Measurements from ENCODE around the gene ERCC3.
"Not testable (repeated sequence)": the region's sequence is repeated elsewhere in the genome, so short reads cannot be mapped to it uniquely, and the experiment has no call there.

Gene ERCC3

DNA sequence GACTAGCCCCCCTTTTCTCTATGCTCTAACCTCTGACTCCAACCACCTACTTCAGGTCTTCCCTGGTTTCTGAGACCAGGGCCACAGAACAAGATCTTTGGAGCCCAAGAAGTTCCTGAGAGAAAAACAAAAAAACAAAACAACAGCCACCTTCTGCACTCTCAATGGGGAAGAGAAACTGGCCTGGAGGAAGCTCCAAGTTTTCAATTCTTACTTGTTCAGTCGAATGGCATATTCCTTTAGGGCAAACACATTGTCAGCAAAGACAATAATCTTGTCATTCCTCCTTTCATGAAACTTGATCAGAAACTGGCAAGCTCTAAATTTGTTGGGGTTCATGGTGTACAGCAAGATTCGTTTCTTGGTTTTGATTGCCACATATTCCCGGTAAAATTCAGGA lies 15.0 kb downstream of the ERCC3 start:
- no peak for DNase-seq

DNA sequence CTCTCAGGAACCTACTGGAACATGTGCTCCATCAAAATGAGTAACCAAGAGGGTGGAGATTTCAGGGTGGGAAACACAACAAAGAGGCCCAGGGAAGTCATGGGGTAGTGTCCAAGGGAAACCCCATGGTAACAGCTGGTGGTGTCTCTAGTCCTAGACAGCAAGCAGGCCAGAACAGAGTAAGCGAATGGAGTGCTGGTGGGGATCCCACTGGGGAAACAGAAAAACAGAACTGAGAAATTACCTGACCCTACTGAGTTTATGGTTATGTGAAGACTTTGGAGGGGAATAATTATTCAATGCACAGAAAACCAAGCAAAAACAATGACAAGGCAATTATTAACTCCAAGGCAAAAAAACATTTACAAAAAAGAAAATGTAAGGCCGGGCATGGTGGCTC lies 16.9 kb downstream of the ERCC3 start:
- DNase-seq = no peak

DNA sequence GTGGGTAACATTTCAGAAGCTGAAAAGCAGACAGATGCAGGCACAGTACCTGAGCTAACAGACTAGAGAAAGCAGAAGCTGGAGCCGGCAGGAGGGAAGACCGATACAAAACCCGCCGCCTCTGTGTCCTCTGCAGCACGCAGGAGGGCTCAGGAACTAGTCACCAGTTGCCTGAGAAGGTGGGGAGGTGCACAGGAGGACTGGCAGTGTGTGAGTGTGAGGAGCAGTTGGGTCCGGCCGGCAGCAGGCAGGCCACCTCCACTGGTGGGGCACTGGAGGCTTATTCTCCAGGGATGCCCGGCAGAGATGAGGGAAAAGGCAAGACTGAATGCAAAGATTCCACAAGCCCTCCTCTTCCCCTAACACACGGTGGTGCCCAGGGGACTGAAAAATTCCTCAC lies 18.2 kb downstream of the ERCC3 start:
- DNase-seq = no peak

DNA sequence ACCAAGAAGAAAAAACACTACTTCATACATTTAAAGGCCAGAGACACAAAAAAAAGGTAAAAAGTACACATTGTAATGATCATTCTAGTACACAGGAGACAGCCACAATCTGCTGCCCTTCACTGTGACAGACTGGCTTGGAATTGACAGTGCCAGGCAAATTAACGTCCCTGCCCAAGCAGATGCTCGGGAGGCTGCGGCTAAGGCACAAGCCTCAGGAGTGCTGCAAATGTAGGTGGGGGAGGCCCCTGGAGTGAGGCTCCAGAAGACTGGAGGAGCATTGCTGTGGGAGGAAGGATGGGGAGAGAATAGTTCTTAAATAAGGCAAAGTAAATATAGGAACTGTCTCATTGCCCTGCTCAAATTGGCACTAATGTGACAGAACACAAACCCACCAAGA lies 18.6 kb downstream of the ERCC3 start:
- no peak for DNase-seq

DNA sequence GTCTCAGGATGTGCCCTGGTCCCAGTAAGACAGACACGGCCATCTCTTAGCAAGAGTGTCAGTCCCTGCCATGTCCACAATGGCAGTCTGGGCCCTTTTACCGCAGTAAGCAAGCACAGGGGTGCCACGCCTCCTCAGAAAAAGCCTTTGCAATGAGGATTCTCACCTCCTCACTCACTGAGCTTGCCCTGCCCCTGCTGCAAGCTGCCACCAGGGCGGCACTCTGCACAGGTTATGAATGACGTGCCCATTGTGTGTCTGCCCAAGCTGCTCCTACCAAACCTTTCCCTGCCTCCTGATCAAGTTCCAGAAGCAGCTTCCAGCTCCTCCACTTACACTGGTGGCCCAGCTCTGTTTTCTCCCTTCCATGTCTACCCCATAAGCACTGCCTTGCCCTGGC lies 23.3 kb downstream of the ERCC3 start:
- DNase-seq = no peak

DNA sequence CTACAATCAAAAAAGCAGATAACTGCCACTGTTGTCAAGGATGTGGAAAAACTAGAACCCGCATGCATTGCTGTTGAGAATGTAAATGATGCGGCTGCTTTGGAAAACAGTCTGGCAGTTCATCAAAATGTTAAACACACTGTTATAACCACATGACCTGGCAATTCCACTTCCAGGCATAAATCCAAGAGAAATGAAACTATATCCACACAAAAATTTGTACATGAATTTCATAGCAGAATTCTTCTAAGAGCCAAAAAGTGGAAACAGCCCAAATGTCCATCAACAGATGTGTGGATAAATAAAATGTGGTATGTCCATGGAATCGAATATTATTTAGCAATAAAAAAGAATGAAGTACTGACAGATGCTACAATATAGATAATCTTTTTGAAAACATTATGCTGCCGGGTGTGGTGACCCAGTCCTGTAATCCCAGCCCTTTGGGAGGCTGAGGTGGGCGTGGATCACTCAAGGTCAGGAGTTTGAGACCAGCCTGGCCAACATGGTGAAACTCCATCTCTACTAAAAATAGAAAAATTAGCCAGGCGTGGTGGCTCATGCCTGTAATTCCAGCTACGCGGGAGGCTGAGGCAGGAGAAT lies 32.0 kb downstream of the ERCC3 start:
- DNase-seq = no peak

DNA sequence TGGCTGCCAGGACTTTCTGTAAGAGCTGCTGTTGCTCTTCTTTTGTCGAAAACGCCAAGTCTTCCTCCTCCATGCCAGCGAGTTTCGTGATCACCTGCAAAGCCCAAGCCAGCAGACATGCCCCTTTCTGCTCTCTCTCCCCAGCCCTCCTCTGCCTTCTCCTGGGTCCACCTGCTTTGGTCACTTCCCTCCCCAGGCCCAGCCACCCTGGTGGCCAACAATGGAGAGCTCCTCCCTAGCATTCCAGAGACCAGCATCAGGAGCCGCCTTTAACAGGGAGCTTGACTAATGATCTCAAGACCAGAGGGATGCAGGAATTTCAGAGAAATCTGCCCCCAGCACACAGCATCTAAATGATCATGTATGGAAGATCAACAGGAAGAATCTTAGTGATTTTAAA lies 34.6 kb downstream of the ERCC3 start:
- DNase-seq = no peak

DNA sequence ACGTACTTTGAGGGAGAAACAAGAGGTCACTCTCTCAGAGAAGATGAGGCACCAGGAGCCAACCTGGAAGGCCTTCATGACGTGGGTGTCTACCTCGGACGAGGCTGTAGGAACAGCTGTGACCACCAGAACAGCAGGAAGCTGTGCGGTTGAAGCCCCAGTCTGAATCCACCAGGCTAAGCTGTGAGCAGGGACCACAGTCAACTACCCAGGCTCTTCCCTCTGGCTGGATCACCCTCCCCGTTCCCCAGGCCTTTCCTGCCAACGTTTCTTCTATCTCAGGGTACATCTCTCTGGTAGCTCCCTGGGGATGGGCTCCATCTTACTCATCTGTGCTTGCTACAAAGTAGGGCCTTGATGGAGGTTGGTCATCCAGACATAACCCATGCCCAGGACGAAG lies 37.1 kb downstream of the ERCC3 start:
- DNase-seq = no peak

DNA sequence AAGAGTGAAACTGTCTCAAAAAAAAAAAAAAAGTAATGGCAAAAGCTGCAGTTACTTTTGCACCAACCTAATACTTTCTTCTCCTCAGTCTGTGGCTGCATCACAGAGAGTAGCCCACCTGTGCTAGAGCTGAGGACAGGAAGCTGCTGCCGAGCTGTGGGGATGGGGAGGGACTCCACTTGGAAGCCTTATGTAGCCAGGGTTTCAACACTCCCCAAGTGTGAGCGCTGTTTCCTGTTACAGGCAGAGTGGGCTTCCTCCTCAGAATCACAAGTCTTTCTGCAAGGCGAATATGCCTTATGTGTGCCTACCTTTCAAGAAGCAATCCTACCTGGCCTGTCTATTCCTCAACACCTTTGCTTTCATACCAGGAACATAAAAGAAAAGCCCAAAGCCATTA lies 37.6 kb downstream of the ERCC3 start:
- DNase-seq = no peak

DNA sequence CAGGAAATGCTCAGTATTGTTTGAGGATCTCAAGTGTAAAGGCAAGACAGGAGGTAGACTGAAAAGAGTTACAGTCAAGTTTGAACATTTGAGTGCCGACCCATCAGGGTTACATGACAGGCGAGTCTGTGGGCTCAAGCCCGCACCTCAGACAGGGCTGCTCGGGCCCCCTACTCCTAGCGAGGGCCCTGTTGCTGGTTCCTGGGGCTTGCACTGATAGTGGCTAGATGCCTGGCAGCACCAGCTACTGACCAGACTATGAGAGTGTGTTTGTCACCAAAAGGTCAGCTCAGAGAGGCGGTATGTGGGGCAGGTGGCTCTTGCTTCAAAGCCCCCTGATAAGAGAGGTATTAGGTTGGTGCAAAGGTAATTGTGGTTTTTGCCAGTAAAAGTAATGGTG lies 38.2 kb downstream of the ERCC3 start:
- DNase-seq = no peak

DNA sequence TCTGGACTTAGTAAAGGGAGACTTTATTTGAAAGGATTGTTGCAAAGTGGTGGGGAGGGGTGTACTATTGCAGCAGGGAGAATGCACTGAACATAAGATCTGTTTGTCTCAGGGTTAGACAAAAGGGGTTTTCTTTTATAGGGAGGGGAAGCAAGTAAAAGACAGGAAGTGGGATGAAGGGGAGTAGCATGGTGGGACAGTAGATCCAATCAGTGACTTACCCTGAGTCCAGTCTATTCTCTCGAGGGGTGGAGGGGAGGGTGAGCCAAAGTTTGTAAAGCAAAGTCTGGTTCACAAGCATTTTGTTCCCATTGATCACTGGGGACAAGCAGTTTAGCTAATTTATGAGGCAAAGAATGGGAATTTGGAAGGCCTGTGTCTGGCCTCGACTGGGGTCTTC lies 38.8 kb downstream of the ERCC3 start:
- no peak for DNase-seq

DNA sequence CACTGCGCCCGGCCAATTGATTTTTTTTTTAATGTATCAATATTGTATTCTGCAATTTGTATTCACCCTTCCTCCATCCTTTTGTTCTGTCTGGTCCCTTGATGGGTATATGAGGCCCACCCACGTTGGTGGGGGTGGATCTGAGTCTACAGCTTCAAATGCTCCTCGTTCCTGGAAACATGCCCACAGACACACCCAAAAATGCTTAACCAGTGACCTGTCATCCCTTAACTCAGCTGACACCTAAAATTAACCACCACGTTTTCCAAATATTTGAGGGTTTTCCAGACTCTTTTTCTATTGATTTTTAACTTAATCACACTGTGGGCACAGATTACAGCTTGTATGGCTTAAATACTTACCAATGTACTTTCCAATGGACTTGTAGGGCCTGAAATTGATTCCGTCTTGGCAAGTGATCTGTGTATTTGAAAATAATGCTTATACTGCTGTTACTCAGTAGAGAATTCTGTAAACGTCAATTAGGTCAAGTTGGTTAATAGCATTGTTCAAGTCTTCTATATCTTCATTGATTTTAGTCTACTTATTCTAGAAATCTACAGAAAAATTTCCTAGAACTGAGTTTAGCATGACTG lies 39.5 kb downstream of the ERCC3 start:
- DNase-seq = no peak

DNA sequence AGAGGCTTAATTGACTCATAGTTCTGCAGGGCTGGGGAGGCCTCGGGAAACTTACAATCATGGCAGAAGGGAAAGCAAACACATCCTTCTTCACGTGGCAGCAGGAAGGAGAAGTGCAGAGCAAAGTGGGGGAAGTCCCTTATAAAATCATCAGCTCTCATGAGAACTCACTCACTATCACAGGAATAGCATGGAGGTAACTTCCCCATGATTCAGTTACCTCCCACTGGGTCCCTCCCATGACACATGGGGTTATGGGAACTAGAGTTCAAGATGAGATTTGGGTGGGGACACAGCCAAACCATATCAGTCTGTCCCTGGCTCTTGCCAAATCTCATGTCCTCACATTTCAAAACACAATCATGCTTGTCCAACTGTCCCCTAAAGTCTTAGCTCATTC lies 52.8 kb downstream of the ERCC3 start:
- DNase-seq = not testable (repeated sequence)

DNA sequence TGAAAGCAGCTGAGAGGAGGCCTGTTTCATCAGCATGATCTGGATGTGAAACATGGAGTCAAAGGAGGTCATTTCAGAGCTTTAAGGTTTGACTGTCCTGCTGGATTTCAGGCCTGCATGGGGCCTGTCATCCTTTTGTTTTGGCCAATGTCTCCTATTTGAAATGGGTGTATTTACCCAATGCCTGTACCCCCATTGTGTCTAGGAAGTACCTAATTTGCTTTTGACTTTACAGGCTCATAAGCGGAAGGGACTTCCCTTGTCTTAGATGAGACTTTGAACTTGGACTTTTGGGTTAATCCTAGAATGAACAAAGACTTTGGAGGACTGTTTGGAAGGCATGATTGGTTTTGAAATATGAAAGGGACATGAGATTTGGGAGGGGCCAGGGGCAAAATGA lies 54.5 kb downstream of the ERCC3 start:
- DNase-seq = no peak

DNA sequence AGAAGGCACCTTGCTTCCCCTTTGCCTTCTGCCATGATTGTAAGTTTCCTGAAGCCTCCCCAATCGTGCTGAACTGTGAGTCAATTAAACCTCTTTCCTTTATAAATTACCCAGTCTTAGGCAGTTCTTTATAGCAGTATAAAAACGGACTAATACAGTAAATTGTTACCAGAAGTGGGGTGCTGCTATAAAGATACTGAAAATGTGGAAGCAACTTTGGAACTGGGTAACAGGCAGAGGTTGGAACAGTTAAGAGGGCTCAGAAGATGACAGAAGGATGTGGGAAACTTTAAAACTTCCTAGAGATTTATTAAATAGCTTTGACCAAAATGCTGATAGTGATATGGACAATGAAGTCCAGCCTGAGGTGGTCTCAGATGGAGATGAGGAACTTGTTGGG lies 56.2 kb downstream of the ERCC3 start:
- not testable (repeated sequence) for DNase-seq

DNA sequence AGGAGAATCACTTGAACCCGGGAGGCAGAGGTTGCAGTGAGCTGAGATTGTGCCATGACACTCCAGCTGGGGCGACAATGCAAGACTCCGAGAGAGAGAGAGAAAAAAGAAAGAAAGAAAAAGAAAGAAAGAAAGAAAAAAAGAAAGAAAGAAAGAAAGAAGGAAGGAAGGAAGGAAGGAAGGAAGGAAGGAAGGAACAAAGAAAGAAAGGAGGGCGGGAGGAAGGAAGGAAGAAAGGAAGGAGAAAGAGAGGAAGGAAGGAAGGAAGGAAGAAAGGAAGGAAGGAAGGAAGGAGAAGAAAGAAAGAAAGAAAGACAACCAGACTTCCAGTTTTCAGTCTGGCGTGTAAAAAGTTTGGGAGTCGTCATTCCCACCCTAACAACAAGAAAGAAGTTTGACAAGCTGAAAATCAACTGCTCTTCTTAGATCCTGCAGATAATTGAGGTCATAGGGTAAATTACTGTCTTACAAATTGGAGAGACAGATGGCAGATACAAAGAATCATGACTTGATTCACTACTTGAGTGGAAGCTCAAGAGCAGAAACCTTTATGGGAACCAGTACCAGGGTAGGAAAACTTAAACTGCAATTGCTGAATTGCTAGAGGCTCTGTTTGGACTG lies 58.8 kb downstream of the ERCC3 start:
- DNase-seq = no peak

DNA sequence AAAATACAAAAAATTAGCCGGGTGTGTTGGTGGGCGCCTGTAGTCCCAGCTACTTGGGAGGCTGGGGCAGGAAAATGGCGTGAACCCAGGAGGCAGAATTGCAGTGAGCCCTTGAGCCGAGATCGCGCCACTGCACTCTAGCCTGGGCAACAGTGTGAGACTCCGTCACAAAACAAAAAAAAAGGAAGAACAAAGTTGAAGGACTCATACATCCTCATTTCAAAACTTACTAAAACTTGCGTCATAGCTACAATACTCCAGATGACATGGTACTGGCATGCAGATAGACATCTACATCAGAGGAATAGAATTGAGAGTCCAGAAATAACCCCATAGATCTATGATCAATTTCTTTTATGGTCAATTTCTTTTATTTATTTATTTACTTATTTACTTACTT lies 60.2 kb downstream of the ERCC3 start:
- no peak for DNase-seq

DNA sequence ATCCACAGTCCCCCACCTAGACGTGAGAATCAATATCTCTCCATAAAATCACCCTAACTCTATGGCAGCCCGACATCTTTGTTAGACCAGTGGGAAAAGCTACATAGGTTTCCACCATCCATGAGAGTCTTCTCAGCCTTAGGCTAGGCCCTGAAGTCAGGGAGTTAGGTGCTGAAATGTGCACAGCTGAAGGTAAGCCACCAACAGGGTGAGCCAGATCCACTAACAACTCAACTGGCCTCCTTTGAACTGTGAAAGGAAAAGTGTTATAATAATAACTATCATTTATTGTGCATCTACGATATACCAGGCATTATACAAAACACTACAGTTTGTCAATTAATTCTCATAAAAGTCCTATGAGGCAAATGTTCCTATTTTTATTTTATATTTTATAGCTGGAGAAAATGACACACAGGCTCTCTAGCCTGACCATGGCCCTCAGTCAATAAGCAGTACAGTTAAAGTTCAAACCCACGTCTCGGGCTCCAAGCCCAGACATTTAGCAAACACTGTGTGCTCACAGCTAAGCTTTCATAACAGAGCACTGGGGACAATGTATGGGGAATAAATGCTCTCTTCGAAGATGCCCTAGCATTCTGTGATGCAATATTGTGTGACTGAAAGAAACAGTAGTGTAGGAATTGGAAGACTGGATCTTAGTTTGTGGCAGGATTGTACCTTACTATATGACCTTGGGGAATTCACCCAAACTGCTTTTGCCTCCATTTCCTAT lies 62.6 kb downstream of the ERCC3 start:
- no peak for DNase-seq

DNA sequence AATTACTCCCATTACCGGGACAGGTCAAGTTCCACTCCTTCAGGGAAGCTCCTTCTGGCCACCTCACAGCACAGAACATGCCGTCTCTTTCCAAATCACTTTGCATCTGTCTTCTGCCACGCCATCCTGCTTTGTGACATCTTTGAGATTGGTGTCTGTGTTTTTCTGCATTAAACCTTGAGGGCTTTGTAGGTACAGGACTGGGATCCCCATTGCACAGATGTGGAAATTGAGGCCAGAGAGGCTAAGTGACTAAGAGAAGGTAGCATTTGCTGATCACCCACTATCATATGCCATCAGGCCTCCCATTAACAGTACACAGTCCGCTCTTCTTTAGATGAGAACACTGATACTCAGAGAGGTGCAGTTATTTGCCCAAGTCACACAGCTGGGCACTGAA lies 64.4 kb downstream of the ERCC3 start:
- DNase-seq = no peak

DNA sequence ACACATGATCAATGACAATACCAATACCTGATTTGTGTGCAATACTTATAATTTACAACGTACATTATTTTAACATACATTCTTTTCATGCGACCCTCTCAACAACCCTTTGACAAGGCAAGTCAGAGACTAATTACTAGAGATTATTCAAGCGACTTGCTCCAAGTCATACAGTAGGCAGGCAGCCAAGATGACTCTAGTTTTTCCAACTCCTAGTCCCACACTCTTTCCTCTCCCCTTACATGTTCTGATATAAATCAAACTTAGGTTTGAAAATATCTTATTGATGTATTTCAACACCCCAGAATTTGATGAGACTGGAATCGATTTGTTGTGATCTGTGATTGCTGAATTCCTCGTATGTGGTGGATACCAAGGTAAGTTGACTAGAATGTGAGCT lies 65.8 kb downstream of the ERCC3 start:
- no peak for DNase-seq

DNA sequence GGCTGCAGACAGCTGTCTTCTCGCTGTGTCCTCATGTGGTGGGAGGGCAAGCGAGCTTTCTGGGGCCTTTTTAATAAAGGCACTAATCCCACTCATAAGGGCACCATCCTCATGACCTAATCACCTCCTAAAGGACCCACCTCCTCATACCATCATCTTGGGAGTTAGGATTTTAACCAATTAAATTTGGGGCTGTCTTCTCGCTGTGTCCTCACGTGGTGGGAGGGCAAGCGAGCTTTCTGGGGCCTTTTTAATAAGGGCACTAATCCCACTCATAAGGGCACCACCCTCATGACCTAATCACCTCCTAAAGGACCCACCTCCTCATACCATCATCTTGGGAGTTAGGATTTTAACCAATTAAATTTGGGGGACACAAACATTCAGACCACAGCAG lies 66.7 kb downstream of the ERCC3 start:
- DNase-seq = not testable (repeated sequence)

DNA sequence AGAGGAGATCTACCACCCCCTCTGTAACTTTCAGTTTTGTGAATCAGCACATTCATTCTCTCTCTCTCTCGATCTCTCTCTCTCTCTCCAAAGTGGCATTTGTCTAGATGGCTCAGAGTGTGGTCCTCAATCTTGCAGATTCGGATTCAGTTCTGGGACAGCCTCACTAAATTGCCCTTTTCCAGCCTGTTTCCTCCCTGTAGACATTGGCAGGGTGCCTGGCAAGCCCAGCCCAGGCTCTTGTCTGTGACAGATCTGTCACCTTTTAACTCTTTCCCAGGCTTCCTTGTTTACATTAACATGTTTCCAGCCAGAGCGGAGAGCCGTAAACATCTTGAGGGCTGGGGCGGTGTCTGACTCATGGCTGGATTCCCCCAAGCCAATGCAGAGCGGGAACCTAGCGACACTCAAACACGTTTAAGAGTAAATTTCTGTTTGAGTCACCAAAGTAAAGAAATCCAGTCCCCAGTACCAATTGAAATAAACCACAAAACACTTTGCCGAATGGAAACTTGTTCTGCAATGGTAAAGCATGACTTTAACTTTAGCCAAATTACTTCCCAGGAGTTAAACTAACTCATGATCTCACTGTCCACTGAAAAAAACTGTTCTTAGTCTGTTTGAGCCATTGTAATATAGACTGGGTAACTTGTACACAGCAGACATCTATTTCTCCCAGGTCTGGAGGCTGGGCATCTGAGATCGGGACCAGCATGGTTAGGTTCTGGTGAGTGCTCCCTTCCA lies 67.3 kb downstream of the ERCC3 start:
- no peak for DNase-seq

DNA sequence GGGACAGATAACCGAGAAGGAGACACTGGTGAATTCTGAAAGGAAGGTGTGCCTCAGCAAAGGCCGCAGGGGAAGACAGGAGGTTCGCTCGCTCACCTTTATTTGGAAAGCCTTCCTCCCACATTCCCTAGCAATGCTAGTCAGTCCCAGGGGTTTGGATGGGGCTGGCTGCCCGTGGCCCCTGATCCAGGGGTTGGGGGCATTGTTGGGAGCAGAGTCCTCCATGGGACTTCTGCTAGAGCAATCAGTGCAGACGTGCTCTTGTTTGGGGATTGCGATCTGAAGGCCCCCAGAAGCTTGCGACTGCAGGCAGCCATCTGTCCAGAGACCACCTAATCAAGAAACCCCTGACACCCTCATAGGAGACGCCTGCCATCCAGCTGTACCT lies 67.8 kb downstream of the ERCC3 start:
- no peak for DNase-seq
